PFSK-1 (cell line): ENCODE measurements around the gene AHNAK2.

Source experiments
- FOXP2 ChIP-seq: optimal IDR thresholded peaks from 2 replicates; pipeline ENCODE3; 2011; ENCODE audit warnings: borderline replicate concordance, control low read depth, inconsistent platforms; ENCODE audit not compliant: insufficient read depth; ENCODE audit errors: extremely low read length, extremely low read depth
- POLR2AphosphoS5 ChIP-seq: IDR thresholded peaks from 2 replicates; pipeline ENCODE4 v1.6.1; 2012; ENCODE audit warnings: low read depth, mild to moderate bottlenecking, control low read depth, low read length, moderate library complexity
- REST ChIP-seq, 2 experiments: IDR thresholded peaks; 2 replicates each; pipeline versions ENCODE4 v1.6.1 to v1.8.0; 2011 to 2012; ENCODE audit warnings: low read depth in 2 of 2, low read length in 2 of 2, control low read depth in 1 of 2, inconsistent platforms in 1 of 2, mild to moderate bottlenecking in 1 of 2, moderate library complexity in 1 of 2; ENCODE audit not compliant: insufficient read depth in 1 of 2
- SIN3A ChIP-seq: IDR thresholded peaks from 2 replicates; pipeline ENCODE4 v1.6.1; 2012; ENCODE audit warnings: mild to moderate bottlenecking, low read length, moderate library complexity, borderline replicate concordance; ENCODE audit not compliant: insufficient read depth
- TAF1 ChIP-seq: IDR thresholded peaks from 2 replicates; pipeline ENCODE4 v1.6.1; 2012; ENCODE audit warnings: low read length, control low read depth, borderline replicate concordance; ENCODE audit not compliant: insufficient read depth

Gene AHNAK2

GRCh38 chr14:104923640-104924420 lies 54.3 kb downstream of the AHNAK2 start:
- TF ChIP-seq POLR2AphosphoS5, result no peak
- TF ChIP-seq FOXP2, result no peak
- no peak for TF ChIP-seq SIN3A
- no peak for TF ChIP-seq TAF1
- no peak for TF ChIP-seq REST (IDR thresholded peaks at IDR 0.05; ENCODE audit: insufficient read depth in 1 of 2, low read depth in 2 of 2, low read length in 2 of 2)

GRCh38 chr14:104919993-104920315 lies 58.2 kb downstream of the AHNAK2 start:
- TF ChIP-seq FOXP2, result no peak
- TF ChIP-seq SIN3A, result no peak
- no peak for TF ChIP-seq POLR2AphosphoS5
- no peak for TF ChIP-seq TAF1
- no peak for TF ChIP-seq REST (IDR thresholded peaks at IDR 0.05; ENCODE audit: insufficient read depth in 1 of 2, low read depth in 2 of 2, low read length in 2 of 2)

- TF ChIP-seq TAF1 (no peak), FOXP2 (no peak), REST (IDR thresholded peaks at IDR 0.05; ENCODE audit: insufficient read depth in 1 of 2, low read depth in 2 of 2, low read length in 2 of 2) (no peak), SIN3A (no peak), POLR2AphosphoS5 (no peak)
Measured at GRCh38 chr14:104917993-104918392, 60.2 kb downstream of the AHNAK2 start.

GRCh38 chr14:104917116-104917515 lies 61.1 kb downstream of the AHNAK2 start:
- TF ChIP-seq FOXP2 (no peak), REST (IDR thresholded peaks at IDR 0.05; ENCODE audit: insufficient read depth in 1 of 2, low read depth in 2 of 2, low read length in 2 of 2) (no peak), POLR2AphosphoS5 (no peak), SIN3A (no peak), TAF1 (no peak)
